ENCODE data around the gene FHL2. TPM values are rescaled to one million over a fixed set of nuclear protein-coding genes. Genes with fewer than 3 reads are reported as not detected.

Gene FHL2
- total and polyA plus RNA-seq, 2 of the 13 experiments (the other 11 are each of a cell fraction or from before 2014, with no cell fraction given) = 1.9 to 74.8 TPM

GRCh38 chr2:105396254-105397024, 2.4 kb downstream of the FHL2 start (continued):
- no peak for TF ChIP-seq HNF1B (CRISPR knock-in tag; IDR thresholded peaks at IDR 0.05)
- no peak for TF ChIP-seq BCLAF1 (IDR thresholded peaks at IDR 0.05)
- no peak for TF ChIP-seq GLI4 (CRISPR knock-in tag; IDR thresholded peaks at IDR 0.05; ENCODE audit: borderline replicate concordance)
- 0 out of 2 replicates have a peak, but pooled peaks have one; percentile 30 for TF ChIP-seq ZNF614 (CRISPR knock-in tag; IDR thresholded peaks at IDR 0.05; ENCODE audit: borderline replicate concordance)
- 0 out of 2 replicates have a peak, but pooled peaks have one; percentile 28 for TF ChIP-seq POGZ (CRISPR knock-in tag; IDR thresholded peaks at IDR 0.05)
- no peak for TF ChIP-seq POGK (CRISPR knock-in tag; conservative IDR thresholded peaks at IDR 0.05)
- TF ChIP-seq PBX2 (CRISPR knock-in tag; IDR thresholded peaks at IDR 0.05) = no peak
- TF ChIP-seq NFATC3 (CRISPR knock-in tag; IDR thresholded peaks at IDR 0.05) = no peak
- TF ChIP-seq BATF2 (CRISPR knock-in tag; IDR thresholded peaks at IDR 0.05) = no peak
- TF ChIP-seq ZBTB43 (CRISPR knock-in tag; conservative IDR thresholded peaks at IDR 0.05) = no peak
- TF ChIP-seq MED8 (CRISPR knock-in tag; IDR thresholded peaks at IDR 0.05; ENCODE audit: insufficient replicate concordance) = no peak
- no peak for TF ChIP-seq PHF21A (CRISPR knock-in tag; IDR thresholded peaks at IDR 0.05)
- no peak for TF ChIP-seq HMG20B (CRISPR knock-in tag; conservative IDR thresholded peaks at IDR 0.05)
- TF ChIP-seq STAG1 (CRISPR knock-in tag; IDR thresholded peaks at IDR 0.05) = no peak
- TF ChIP-seq GATAD2A (CRISPR knock-in tag; IDR thresholded peaks at IDR 0.05) = peak; percentile 53; the same call in 1 of the 2 replicates
- TF ChIP-seq LRRFIP1 (CRISPR knock-in tag; conservative IDR thresholded peaks at IDR 0.05) = no peak
- no peak for TF ChIP-seq FOXA3 (CRISPR knock-in tag; IDR thresholded peaks at IDR 0.05)

Data from HepG2 (cell line).